Measurements from ENCODE around the gene CTSA. TPM values are rescaled to one million over a fixed set of nuclear protein-coding genes. Genes with fewer than 3 reads are reported as not detected.

CTSA gene
- total RNA-seq, 4 donors from 2014 or later, result 20.6 to 66.9 (median 32.5) TPM

- DNase-seq, result no peak
- Histone ChIP-seq H3K27me3 (no peaks in the 10 kb centered on the region), H3K4me3 (no peak overlapping the region), H3K9me3 (no peaks in the 10 kb centered on the region), H3K36me3 (no peaks in the 10 kb centered on the region), H3K4me1 (no peaks in the 10 kb centered on the region), H3K27ac (no peak overlapping the region)
- TF ChIP-seq CTCF (IDR thresholded peaks at IDR 0.05) (no peak), POLR2A (IDR thresholded peaks at IDR 0.05) (no peak)
- intact Hi-C loops (cut with DNase I; ENCODE audit: low total_unique reads), result no loop called here
Observed at GRCh38 chr20:45944151-45944964, 53.2 kb downstream of the CTSA start.

DNA sequence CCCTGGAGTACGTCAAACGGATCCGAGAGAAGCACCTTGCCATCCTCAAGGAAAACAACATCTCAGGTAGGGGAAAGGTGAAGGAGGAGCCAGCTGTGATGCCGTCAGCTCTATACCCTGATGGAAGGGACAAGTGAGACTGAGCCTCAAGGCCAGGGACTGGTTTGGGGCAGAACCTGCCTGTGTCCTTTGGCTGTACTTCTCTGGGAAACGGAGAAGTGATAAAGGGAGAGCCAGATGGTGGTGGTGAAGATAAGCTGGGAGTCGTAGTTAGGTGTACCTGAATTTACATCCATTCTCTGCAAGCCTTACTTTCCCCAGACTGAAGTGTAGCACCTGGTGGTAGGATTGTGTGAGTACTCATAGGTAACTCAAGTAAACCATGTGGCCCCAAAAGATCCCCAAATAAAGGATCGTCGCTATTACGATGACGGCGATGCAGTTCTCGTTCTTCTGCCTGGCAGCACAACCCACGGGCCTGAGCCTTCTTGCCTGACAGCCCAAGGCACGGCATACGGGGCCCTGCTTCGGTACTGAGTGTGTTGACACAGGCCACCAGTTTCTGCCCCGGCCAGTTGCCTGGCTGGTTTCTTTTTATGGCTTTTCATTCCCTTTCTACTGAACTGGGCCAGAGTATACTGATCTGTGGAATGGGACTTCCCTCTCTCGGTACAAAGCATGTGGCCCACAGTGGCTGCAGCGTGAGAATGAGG, 54.0 kb downstream of the CTSA start:
- intact Hi-C loops (cut with DNase I; ENCODE audit: low total_unique reads), result no loop called here
- DNase-seq, result no peak
- Histone ChIP-seq H3K9me3 (no peaks in the 10 kb centered on the region), H3K4me1 (no peaks in the 10 kb centered on the region), H3K36me3 (no peaks in the 10 kb centered on the region), H3K27ac (no peak overlapping the region), H3K27me3 (no peaks in the 10 kb centered on the region), H3K4me3 (no peak overlapping the region)
- no peak for TF ChIP-seq CTCF (IDR thresholded peaks at IDR 0.05)
- TF ChIP-seq POLR2A (IDR thresholded peaks at IDR 0.05), result no peak

DNA sequence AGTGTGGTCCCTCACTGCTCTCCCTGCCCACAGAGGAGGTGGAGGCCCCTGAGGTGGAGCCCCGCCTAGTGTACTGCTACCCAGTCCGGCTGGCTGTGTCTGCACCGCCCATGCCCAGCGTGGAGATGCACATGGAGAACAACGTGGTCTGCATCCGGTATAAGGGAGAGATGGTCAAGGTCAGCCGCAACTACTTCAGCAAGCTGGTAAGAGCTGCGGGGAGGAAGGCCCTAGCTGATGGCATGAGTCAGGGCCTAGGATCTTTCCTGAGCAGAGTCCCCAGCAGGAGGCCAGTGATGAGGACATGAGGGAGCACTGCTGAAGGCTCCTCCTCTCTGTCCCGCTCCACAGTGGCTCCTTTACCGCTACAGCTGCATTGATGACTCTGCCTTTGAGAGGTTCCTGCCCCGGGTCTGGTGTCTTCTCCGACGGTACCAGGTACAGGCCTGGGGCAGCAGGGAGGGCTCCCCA, 54.6 kb downstream of the CTSA start:
- H3K4me3 ChIP-seq, result no peak overlapping the region
- TF ChIP-seq CTCF (IDR thresholded peaks at IDR 0.05) (no peak), POLR2A (IDR thresholded peaks at IDR 0.05) (no peak)
- H3K4me1 ChIP-seq, result no peaks in the 10 kb centered on the region
- no peaks in the 10 kb centered on the region for H3K36me3 ChIP-seq
- H3K27ac ChIP-seq, result peak overlapping the region; percentile 1 to 50
- intact Hi-C loops (cut with DNase I; ENCODE audit: low total_unique reads), result no loop called here
- H3K9me3 ChIP-seq, result no peaks in the 10 kb centered on the region
- no peak for DNase-seq
- no peaks in the 10 kb centered on the region for H3K27me3 ChIP-seq

GRCh38 chr20:45946149-45946970, 55.2 kb downstream of the CTSA start:
- Histone ChIP-seq H3K27ac (peak overlapping the region; percentile 41 to 50), H3K4me3 (no peak overlapping the region), H3K9me3 (no peaks in the 10 kb centered on the region), H3K4me1 (no peaks in the 10 kb centered on the region), H3K36me3 (no peaks in the 10 kb centered on the region), H3K27me3 (no peaks in the 10 kb centered on the region)
- intact Hi-C loops (cut with DNase I; ENCODE audit: low total_unique reads), result no loop called here
- TF ChIP-seq POLR2A (IDR thresholded peaks at IDR 0.05) (no peak), CTCF (IDR thresholded peaks at IDR 0.05) (no peak)
- peak in 1 of 2 donors; percentile 71 for DNase-seq
